GM12801 (cell line): ENCODE results near the gene NMNAT2.

Experiments used
- CTCF ChIP-seq: IDR thresholded peaks from one replicate; pipeline ENCODE4 v1.5.1; 2011; ENCODE audit warnings: control low read depth; ENCODE audit not compliant: insufficient read length; ENCODE audit errors: extremely low read depth

The NMNAT2 gene

GRCh38 chr1:183438060-183438459 lies 19.9 kb upstream of the NMNAT2 start:
- no peak for TF ChIP-seq CTCF

DNA sequence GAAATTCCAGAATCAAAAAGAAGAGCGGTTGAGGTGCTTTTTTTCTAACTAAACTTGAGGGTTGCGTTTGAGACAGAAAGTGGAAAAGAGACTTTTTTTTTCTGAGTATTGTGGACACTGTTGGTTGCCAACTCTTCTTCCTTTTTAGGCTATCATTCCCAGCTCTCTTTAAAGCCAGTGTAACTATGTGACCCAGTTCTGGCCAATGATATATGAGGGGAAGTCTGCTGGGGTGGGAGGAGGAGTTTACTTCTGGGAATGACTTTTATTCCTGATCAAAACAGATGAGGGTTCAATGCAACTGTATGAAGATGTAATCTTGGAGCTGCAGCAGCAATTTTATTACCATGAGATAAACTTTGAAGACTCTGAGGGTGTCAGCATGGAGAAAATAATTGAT lies 17.3 kb upstream of the NMNAT2 start:
- no peak for TF ChIP-seq CTCF

GRCh38 chr1:183433703-183434102 lies 15.5 kb upstream of the NMNAT2 start:
- no peak for TF ChIP-seq CTCF

DNA sequence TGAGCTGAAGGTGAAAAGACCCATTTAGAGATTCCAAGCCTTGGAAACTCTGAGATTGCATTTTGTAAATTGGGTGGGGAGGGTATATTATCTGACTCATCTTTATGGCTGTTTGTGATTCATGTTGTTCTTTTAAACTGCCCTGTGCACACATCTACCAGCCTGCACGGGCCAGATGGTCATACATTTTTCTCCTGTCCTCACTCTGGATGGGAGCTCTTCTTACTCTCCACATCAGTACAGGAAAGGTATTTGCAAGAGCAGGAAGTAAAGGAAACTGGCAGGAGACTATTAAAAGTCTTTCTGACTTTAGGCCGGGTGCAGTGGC lies 14.3 kb upstream of the NMNAT2 start:
- no peak for TF ChIP-seq CTCF

DNA sequence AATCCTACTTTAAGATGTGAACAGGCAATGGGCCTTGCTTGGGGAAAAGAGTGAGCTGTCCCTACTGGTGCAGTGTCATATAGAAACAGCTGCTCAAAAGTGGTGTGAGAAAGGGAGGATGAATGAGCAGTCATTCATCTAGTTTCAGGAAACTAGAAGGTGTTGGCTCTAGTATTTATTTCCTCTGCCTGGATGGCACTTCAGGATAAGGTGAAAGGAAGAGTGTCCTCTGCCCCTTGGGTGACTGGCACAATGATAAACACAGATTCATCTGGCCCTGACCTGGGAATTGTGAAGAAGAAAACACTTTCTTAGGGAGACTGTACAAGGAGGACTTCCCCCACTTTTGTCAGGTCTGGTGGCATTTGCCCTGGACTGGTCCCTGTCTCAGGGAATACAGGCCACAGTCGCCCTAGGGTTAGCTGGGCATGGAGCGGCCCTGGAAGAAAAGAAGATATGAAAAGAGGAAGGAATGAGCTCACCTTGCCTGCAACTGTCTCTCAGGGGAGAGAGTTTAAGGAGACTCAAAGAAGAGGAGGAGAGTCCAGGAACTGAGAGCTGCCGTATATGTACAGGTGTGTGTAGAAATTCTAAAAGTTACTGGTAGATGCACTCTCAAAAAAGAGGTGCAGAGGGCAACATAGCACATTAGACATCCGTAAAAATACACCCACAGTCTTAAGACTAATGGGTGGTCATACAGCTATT lies 13.8 kb upstream of the NMNAT2 start:
- no peak for TF ChIP-seq CTCF

- no peak for TF ChIP-seq CTCF
These were observed 6.5 kb upstream of the NMNAT2 start for GRCh38 chr1:183424691-183425090.

DNA sequence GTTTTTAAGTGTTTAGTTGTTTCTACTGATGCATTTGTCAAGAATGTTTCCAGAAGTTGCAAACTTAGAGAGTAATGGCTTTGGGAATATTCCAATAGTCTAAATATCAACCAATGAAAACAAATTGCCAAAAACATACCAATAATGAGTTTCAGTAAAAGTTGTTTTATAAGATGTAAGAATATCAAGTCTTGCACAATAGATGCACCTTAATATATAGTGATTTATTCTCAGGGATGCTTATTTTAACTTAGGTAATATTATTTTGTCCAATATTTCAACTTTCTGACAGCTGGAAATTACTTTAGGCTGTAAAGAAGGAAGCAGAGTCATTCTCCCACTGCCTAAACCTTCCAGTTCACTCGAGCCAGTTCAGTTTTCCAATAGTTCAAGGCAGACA lies 5.4 kb upstream of the NMNAT2 start:
- TF ChIP-seq CTCF = no peak
